GM12892 (cell line): ENCODE data around the gene CHAC1.

Experiments
- DNase-seq: peaks from one replicate; pipeline ENCODE4 v3.0.0; 2011; ENCODE audit not compliant: insufficient read length
- FAIRE-seq: peaks from 2 replicates; lab custom pipeline; 2011; peaks lifted over from hg19 to GRCh38; lab: Jason Lieb, UNC
- POLR2A ChIP-seq: IDR thresholded peaks from 2 replicates; pipeline ENCODE4 v1.6.1; 2011; ENCODE audit warnings: low read depth, low read length, control low read depth
- POLR2AphosphoS5 ChIP-seq: IDR thresholded peaks from 2 replicates; pipeline ENCODE4 v1.6.1; 2011; ENCODE audit warnings: low read depth, low read length, control low read depth
- TAF1 ChIP-seq: IDR thresholded peaks from 2 replicates; pipeline ENCODE4 v1.6.1; 2011; ENCODE audit warnings: low read depth, mild to moderate bottlenecking, control low read depth, low read length, borderline replicate concordance

Gene CHAC1

GRCh38 chr15:40984964-40985363 is 31.7 kb downstream of the CHAC1 start:
- TF ChIP-seq TAF1 = no peak
- no peak for TF ChIP-seq POLR2AphosphoS5
- no peak for TF ChIP-seq POLR2A
- FAIRE-seq (no peak), DNase-seq (no peak)

GRCh38 chr15:40985541-40986330 is 32.5 kb downstream of the CHAC1 start:
- DNase-seq (no peak), FAIRE-seq (no peak)
- no peak for TF ChIP-seq POLR2AphosphoS5
- TF ChIP-seq TAF1 = no peak

- FAIRE-seq = no peak
- DNase-seq = no peak
- TF ChIP-seq TAF1 = no peak
- TF ChIP-seq POLR2AphosphoS5 = no peak
- TF ChIP-seq POLR2A = no peak
These were observed 33.5 kb downstream of the CHAC1 start for GRCh38 chr15:40986820-40987219.

GRCh38 chr15:40988156-40988555 is 34.9 kb downstream of the CHAC1 start:
- TF ChIP-seq POLR2AphosphoS5 (no peak), POLR2A (no peak), TAF1 (no peak)
- DNase-seq (no peak), FAIRE-seq (no peak)

- TF ChIP-seq POLR2AphosphoS5 (no peak), POLR2A (no peak), TAF1 (no peak)
- DNase-seq = no peak
- no peak for FAIRE-seq
These were observed 36.8 kb downstream of the CHAC1 start for GRCh38 chr15:40990080-40990479.

DNA sequence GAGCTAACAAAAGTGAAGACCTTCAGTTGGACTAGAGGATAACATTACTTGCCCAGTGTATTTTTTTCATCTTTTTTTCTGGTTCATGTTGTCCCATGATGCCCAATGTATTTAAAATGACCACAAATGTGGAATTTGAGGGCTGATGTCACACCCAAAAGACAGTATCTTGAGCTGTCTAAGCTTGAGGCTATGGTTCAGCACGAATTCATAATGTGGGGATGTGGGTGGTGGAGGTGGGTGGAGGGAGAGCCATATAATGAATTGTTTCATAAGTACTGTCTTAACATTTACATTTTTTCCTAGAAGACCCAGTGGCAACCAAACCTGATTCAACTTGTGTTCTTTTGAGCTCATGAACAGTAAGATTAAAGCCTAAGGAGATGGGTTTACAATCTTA is 37.5 kb downstream of the CHAC1 start:
- no peak for TF ChIP-seq POLR2A
- TF ChIP-seq POLR2AphosphoS5 = no peak
- no peak for TF ChIP-seq TAF1
- FAIRE-seq (no peak), DNase-seq (no peak)

DNA sequence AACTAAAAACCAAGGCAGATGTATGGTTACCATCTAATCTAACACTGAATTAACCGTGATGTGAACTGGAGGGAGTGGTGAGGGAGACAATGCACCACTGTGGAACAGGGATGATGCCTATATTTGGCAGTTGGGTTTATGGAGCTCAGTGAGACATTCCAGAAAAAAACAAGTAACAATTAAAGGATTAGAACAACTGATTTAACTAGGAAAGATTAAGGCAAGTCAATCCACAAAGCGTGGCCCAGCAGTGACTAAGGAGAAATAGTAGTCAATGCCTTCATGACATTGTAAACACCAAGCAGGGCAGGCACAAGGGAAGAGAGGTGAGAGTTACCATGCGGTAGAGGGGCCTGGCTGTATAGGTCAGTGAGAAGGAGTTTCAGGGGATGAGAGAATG is 38.1 kb downstream of the CHAC1 start:
- TF ChIP-seq POLR2A (no peak), TAF1 (no peak), POLR2AphosphoS5 (no peak)
- FAIRE-seq = no peak
- no peak for DNase-seq

DNA sequence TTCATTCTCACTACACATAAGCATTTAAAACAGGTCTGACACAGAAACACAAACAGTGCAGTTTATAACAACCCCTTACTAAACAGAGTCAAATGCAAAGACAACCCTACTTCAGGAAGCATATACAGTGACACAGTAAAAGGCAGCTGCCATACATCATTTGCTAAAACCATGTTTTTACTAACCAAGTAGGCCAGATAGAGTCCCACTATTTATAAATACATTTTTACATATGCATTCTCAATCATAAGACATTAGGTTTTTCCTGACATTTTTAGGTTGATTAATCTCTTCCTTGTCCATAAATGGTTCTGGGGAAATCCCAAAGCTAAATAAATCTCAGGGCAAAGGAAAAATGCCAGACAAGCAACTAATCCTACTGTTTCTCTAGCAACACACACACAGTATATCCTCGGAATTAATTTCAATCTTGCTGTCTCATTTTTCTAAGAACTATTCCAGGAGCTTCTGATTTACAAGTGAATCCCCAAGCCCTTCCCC is 39.0 kb downstream of the CHAC1 start:
- DNase-seq (no peak), FAIRE-seq (no peak)
- TF ChIP-seq POLR2AphosphoS5 (no peak), POLR2A (no peak)

GRCh38 chr15:40992825-40993224 is 39.6 kb downstream of the CHAC1 start:
- FAIRE-seq (no peak), DNase-seq (no peak)
- TF ChIP-seq TAF1 (no peak), POLR2AphosphoS5 (no peak)

GRCh38 chr15:40995656-40996055 is 42.4 kb downstream of the CHAC1 start:
- no peak for FAIRE-seq

GRCh38 chr15:40999190-40999589 is 45.9 kb downstream of the CHAC1 start:
- DNase-seq (no peak), FAIRE-seq (no peak)
- TF ChIP-seq POLR2AphosphoS5 (no peak), TAF1 (no peak), POLR2A (no peak)

More at GRCh38 chr15:40995656-40996055, 42.4 kb downstream of the CHAC1 start:
- no peak for DNase-seq
- no peak for TF ChIP-seq POLR2A
- no peak for TF ChIP-seq POLR2AphosphoS5
- TF ChIP-seq TAF1 = no peak

DNA sequence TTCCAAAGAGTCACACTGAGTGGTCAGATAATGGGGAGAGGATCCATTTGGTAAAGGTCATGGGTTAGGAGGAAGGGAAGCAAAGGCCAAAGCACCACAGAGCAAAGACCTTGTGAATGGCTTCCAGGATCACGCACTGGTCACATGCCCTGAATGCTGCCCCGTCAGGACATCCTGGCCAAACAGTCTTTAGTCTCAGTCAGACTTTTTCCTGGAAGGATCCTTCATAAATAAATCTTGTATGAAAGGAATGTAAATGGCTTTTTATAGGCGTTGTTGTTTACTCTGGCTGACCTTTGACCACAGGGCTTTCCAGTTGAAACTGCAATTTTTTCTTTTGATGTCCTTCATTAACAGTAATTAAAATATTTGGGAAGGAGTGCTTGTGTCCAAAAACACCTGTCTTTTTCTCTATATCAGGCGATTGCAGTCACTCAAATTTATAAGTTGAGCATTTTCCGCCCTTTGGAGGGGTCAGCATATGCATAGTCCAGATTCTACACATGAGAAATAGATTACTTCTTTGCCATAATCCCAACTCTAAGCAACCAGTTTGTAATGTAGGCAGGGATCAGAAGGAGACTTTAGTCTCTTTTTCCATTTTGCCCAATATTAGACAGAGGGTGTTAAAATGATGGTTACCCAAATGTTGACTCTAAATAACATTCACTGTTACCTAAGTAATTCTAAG is 48.4 kb downstream of the CHAC1 start:
- FAIRE-seq (no peak), DNase-seq (no peak)
- TF ChIP-seq POLR2A = no peak
- TF ChIP-seq POLR2AphosphoS5 = no peak
- no peak for TF ChIP-seq TAF1
